NCI-H2196 treated with DMSO at 0.1 percent for 48 hours (cell line): Measurements from ENCODE around the gene EIF1AX.
"Not testable (repeated sequence)": the region's sequence is repeated elsewhere in the genome, so short reads cannot be mapped to it uniquely, and the experiment has no call there.

Experiments used
- DNase-seq: peaks from one replicate; lab custom pipeline; 2025; ENCODE audit not compliant: unreplicated experiment; lab: John Stamatoyannopoulos, UW

EIF1AX gene

DNA sequence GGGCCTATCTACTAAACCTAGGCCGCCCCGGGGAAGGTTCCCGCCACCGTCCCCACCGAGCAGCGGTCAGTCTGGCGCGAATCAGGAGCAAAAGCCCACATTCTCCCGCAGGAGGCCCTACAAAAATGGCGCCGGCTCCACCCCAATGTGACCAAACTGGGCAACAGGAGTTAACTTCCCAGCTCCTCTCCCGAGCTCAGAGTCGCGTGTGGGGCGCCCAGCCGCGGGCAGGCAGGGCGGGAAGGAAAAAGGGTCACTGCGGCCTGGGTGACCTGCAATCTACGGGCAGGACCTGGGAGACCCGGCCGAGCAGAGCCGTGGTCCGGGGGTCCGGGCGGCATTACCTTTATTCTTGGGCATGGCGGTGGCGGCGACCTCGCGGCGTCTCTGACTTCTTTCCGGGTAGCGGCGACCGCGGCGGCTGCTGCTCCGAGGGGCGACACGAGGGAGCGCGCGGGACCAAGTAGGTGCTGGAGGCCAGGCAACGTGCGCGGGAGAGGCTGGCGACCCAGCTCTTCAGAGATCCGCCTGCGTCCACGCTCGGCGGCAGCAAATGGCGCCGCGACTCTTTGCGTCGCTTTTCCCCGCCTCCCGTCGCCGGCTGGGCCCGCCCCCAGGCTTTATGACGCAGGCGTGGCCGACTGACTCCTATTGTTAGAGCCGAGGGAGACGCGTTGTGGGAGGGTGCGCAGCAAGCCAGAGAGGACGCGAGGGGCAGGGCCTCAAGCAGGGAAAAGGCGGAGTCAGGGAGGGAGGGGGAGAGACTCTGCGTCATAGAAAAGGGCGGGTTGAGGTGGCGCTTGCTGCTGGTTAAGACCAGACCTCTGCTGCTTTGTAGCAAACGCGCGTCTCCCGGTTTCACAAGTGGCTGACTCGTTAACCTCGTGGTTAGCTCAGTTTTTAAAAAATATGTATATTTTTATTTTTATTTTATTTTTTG is at the start of gene EIF1AX:
TSS of gene EIF1AX (minus strand) at position 558 of the 940 bp plus-strand sequence. CDS start at position 360, 198 bp downstream.
- DNase-seq, result peak; percentile 87

GRCh38 chrX:20189171-20189570 is 47.5 kb upstream of the EIF1AX start:
- DNase-seq, result no peak

GRCh38 chrX:20181598-20182329 is 40.1 kb upstream of the EIF1AX start:
- no peak for DNase-seq

DNA sequence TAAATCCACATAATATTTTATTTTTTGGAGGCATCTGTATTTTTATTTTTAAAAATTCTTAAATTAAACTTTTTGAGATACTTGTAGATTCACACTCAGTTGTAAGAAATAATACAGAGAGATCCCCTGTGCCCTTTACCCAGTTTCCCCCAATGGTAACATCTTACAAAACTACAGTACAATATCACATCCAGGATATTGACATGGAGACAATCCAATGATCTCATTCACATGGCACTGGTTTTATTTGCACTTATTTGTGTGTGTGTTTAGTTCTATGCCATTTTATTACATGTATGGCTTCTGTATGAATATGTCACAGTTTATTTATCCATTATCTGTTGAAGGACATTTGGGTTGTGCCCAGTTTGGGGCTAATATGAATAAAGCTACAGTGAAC is 35.5 kb upstream of the EIF1AX start:
- DNase-seq, result no peak

- DNase-seq, result no peak
Measured at GRCh38 chrX:20173856-20174255, 32.2 kb upstream of the EIF1AX start.

DNA sequence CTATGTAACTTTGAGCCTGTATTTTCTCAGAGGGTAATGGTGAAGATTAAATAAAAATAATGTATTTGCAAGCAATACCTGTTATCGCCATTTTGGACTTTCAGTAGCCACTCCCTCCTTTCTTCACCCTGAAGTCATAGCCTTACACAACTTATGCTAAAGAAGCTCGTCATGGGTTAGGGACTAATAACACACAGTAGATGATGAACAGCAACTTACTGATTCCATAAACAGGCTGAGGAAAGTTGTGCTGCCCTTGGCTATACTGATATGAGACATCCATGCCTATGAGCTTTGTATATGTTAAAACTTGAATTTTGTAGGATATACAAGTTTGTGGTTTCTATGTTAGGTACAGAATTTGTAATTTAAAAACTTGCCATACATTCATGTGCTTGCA is 31.7 kb upstream of the EIF1AX start:
- no peak for DNase-seq

- DNase-seq, result no peak
Measured at GRCh38 chrX:20171887-20172286, 30.2 kb upstream of the EIF1AX start.

- DNase-seq, result not testable (repeated sequence)
Measured at GRCh38 chrX:20162516-20162915, 20.9 kb upstream of the EIF1AX start.

DNA sequence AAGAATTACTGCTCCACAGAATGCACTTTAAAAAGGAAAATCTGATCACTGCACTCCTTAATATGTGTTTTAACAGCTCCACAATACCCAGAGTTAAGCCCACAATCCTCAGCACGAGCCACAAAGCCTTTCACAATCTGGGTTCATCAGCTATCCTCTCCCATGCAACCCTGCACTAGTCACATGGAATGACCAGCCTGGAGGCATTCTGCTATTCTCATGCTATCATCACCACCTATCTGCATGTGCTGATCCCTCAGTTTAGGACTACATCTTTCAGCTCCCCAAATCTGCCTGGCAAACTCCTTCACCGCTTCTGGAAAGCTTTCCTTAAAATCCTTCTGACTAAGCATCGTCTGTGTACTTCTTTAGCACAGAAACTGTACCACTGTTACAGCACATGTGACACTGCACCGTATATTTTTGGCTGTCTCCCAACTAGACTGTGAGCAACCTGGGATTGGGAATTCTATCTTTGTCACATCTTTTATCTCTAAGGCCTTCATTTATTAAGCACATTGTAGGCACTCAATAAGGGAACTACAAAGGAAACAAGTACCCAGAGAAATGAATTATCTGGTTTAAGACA is 18.3 kb upstream of the EIF1AX start:
- DNase-seq, result no peak

- no peak for DNase-seq
Measured at GRCh38 chrX:20151689-20152088, 10.1 kb upstream of the EIF1AX start.

GRCh38 chrX:20149326-20149725 is 7.7 kb upstream of the EIF1AX start:
- DNase-seq, result no peak

DNA sequence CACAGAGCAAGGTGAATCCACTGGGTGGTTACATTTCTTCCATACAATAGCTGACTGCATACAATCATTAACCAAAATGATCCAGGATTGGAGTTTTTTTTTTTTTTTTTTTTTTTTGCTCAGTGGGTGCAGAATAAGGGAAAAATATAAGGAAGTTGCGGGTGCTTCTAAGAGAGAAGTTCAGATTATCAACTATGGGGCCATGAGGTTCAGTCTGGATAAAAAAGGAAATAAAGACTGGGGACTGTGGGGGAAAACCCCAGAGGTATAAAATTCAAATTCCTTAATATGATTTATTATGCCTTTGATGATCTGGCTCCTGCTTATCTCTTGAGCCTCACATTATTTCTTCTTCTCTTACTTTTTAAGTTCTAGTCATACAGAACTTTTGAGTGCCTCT is 5.9 kb upstream of the EIF1AX start:
- DNase-seq, result no peak

DNA sequence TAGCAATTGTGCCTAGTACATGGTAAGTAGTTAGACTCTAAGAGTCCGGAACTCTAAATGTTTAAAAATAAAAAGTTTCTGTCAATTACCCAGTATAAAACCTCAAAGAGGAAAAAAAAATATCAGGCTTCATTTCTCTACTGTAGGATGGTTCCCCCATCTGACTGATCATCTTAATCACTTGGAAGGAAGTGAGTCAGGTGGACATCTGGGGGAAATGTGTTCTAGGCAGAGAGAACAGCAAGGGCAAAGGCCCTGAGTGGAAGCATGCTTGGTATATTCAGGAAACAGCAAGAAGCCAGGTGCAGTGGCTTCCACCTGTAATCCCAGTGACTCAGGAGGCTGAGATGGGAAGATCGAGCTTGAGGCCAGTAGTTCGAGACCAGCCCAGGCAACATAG is 2.9 kb upstream of the EIF1AX start:
- DNase-seq, result no peak

DNA sequence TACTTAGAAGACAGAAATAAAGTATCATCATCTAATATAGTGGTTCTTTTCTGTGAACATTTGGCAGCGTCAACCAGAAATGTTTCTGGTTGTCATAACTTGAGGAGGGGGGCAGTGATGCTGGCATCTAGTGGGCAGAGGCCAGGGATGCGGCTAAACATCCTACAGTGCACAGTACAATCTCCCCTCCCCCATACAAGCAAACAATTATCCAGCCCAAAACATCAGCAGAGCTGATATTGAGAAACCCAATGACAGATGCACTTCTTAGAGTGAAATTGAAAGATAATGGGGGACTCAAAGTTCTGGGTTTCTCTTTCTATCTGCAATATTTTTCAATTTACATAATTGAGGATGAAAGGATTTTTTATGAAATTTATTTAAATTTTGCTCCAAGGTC is 1.9 kb upstream of the EIF1AX start:
- DNase-seq, result no peak

DNA sequence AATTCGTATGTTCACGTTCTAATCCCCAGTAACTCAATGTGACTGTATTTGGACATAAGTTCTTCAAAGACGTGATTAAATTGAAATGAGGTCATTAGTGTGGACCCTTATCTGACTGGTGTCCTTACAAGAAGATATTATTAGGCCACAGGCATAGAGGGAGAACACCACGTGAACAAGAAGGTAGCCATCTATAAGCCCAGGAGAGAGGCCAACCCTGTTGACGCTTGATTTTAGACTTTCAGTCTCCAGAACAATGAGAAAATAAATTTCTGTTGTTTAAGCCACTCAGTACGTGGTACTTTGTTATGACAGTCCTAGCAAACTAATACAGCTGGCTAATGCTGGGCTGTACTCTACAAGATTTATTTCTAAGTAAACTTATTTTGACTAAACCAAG is 1.5 kb upstream of the EIF1AX start:
- no peak for DNase-seq

DNA sequence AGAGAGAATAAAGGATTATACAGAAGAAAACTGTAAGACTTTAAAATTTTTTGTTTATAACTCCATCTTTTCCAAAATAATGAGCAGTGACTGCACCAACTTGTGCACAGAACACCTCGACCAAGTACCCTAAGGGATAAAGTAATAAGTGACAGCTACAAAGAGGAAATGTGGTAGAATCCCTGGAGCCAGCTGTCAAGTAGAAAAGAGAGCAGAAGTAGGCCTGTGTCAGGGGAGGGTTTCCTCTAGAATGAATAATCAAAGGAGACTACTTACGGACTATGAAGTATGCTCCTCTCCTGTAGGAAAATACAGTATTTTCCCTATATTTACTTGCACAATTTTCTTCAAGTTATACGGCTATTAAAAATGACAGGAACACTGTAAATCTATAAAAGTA is 1.2 kb downstream of the EIF1AX start:
- no peak for DNase-seq

DNA sequence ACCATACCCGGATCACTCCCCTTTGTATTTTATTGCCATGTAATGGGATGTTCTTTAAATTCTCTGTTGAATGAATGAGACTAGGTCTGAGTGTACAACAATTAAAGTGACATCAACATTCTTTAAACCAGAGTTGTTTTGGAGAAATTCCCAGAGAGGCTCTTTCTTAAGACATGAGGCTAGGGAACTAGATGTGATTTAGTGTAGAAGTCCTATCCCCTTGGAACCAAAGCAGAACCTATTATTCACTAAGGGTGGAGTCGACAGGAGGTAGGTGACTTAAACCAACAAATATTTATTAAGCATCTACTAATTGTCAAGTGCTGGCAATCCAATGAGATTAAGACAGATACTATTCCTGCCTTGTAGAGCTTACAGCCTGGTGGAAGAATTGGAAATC is 1.7 kb downstream of the EIF1AX start:
- DNase-seq, result no peak

- DNase-seq, result no peak
Measured at GRCh38 chrX:20135944-20136343, 5.7 kb downstream of the EIF1AX start.

- no peak for DNase-seq
Measured at GRCh38 chrX:20132666-20133065, 9.0 kb downstream of the EIF1AX start.

DNA sequence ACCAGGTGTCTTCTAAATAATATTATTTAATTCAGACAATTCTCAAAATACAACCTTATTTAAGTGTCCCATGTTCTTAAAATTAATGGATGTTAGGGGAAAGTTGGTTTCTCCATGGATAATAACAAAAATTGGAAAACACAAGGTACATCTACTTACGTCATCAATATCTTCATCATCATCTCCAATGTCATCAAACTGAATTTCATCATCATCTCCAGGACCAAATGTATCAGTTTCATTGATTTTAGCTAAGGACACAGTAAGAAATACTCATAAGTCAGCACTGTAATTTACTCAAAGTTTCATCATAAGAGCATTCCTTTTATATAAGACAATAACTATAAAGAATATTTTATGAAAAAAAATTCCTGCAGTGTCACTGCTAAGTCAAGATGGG is 11.3 kb downstream of the EIF1AX start:
- DNase-seq, result no peak

GRCh38 chrX:20129547-20129946 is 12.1 kb downstream of the EIF1AX start:
- no peak for DNase-seq

DNA sequence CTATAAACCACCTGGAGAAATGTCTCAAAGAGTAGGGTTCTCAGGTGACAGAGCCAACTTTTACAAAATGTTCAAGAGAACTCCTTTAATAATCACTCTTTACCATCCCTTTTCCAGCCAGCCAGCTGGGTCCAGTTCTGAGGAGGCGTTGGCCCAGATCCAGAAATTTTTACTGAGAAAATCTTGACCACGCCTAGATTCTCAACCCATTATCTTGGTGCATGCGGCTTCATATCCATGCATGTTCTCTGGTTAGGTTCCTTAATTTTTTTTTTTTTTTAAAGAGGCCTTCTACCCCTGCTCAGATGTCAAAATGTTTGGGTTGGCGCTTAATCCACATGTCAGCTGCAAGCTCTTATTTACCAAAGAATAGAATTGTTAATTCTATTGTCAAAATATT is 13.0 kb downstream of the EIF1AX start:
- DNase-seq, result no peak
